T-helper 2 cell treated with Interferon-gamma antibody and Interleukin-4, amounts not matched to agents 5 μg/mL and 100 μg/mL, for 36 hours (primary cell): Measurements from ENCODE around the gene ADIRF.

Experiments used
- DNase-seq: peaks from one replicate; pipeline ENCODE4 v3.0.0; 2021; ENCODE audit warnings: low spot score
- H3K27ac Mint-ChIP-seq: one replicate; pipeline ENCODE4 v1.8.0; 2021; ENCODE audit warnings: mild to moderate bottlenecking, mixed read lengths
- H3K27me3 Mint-ChIP-seq: one replicate; pipeline ENCODE4 v1.8.0; 2021; ENCODE audit warnings: low read depth, mixed read lengths
- H3K36me3 Mint-ChIP-seq: one replicate; pipeline ENCODE4 v1.8.0; 2021; ENCODE audit warnings: low read depth, mixed read lengths
- H3K4me1 Mint-ChIP-seq: one replicate; pipeline ENCODE4 v1.8.0; 2021; ENCODE audit warnings: low read depth, mixed read lengths
- H3K4me3 Mint-ChIP-seq: one replicate; pipeline ENCODE4 v1.8.0; 2022; ENCODE audit warnings: mild to moderate bottlenecking, moderate library complexity, mixed read lengths
- H3K9me3 Mint-ChIP-seq: one replicate; pipeline ENCODE4 v1.8.0; 2021; ENCODE audit warnings: mixed read lengths

ADIRF gene

DNA sequence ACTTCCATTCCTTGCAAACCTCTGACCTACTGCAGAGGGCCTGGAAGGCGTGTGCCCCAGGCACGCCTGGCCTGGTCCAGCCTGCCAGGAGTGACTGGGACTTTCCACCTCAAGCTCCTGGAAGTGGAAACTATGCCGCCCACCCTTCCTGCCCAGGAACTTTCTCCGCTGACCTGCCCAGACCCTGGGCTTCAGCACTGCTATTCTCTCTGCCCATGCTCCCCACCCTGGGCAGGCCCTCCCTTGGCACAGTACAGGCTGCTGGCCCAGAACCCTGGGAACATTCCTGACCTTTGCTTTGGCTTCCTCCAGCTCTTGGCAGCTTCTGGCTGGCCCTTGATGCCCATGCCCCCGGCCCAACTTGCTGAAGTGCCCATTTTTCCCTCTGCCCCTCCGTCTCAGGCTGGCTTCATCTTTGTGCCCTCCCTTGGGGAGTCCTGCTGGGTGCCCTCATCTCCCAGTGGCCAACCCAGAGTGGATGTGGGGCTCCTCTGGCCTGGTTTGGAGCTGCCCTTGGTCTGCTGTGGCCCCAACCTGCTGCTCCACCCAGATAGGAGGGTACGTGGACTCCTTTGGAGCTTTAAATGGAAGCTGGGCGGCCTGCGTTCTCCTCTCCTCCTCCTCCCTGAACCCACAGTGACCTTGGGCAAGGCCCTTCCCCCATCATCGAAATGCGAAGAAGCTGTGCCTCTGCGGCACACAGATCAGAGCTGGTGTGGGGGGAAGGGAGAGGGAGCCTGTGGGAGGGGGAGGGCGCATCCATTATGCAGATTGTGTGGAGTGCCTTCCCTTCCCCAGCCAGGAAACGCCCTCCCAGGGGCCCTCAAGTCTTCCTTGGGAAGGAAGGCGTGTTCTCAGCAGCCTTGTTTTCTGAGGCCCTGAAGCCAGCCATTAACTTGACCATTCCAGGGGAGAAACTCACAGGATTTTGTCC, 14.3 kb upstream of the ADIRF start:
- Mint-ChIP-seq H3K9me3 (peaks cover 9% of the 10 kb centered on the region), H3K27ac (no peak overlapping the region), H3K4me3 (no peak overlapping the region), H3K27me3 (no peaks in the 10 kb centered on the region), H3K4me1 (peaks cover 5% of the 10 kb centered on the region), H3K36me3 (peaks cover 4% of the 10 kb centered on the region)
- DNase-seq, result no peak

DNA sequence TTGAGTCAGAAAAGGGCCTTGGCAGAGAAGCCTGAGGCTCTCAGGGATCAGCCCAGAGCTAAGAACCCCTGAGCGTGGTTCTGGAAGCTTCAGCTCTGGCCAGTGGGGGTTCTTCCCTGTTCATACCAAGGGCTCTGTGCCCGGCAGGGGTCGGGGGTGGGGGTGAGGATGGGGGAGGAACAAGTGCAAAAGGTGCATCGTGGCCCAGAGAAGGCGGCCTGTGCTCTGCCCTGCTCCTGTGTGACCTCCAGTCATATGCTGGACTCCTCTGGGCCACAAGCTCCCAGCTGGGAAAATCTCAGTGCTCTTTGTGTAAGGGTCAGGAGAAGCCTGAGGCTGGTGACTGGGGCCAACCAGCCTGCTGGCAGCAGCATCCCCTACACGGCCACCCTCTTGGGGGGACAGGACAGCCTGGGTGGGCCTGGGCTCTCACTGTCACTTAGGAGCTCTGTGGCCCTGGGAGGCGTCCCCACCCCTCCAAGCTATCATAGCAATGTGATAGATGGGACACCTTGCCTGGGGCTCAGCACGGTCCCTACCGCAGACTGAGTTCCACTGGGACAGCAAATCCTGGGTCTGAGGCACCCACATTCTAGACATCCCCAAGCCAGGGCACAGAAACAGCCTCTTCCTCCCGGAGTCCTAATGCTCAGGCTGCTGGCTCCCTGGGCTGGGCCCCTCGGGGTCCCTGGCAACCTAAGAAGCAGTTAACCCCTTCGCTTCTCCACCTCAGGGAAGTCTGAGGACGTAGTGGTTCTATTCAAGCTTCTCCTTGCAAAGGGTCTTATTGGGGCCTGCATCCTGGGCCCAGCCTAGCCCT, 13.4 kb upstream of the ADIRF start:
- Mint-ChIP-seq H3K4me3 (no peak overlapping the region), H3K4me1 (peaks cover 5% of the 10 kb centered on the region), H3K27ac (no peak overlapping the region), H3K27me3 (no peaks in the 10 kb centered on the region), H3K9me3 (peaks cover 9% of the 10 kb centered on the region), H3K36me3 (peaks cover 4% of the 10 kb centered on the region)
- no peak for DNase-seq

DNA sequence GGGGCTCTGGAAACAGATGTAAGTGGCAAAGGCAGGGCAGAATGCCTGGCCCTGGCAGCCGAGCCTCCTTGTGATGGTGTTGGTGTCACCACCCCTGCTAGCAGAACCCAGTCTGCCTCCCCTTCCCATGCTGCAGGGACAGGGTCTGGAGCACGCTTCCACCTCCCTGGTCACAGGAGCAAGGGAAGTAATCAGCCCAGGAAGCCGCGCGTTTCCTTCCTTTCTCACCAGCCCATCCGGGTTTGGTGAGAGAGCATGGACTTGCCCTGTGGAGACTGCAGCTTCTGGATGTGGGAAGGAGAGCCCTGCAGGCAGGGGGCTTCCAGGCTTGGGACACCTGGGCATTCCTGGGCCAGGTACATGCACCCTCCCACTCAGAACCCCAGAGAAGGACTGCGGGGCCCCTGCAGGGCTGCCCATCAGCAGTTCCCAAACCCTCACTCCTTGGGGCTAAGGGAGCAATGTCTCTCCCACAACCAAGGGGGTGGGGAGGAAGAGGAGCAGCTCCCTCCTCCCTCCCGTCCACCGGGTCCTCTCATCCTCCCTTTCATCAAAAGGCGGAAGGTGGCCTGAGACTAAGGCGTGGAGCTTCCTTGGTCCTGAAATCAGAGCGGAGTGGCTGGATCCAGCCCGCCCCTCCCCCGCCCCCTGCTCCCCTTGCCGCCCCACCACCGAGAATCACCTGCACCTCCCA, 12.6 kb upstream of the ADIRF start:
- H3K4me3 Mint-ChIP-seq, result no peak overlapping the region
- no peak overlapping the region for H3K27ac Mint-ChIP-seq
- no peaks in the 10 kb centered on the region for H3K4me1 Mint-ChIP-seq
- peaks cover 9% of the 10 kb centered on the region for H3K9me3 Mint-ChIP-seq
- peaks cover 2% of the 10 kb centered on the region for H3K36me3 Mint-ChIP-seq
- no peaks in the 10 kb centered on the region for H3K27me3 Mint-ChIP-seq
- DNase-seq, result no peak

DNA sequence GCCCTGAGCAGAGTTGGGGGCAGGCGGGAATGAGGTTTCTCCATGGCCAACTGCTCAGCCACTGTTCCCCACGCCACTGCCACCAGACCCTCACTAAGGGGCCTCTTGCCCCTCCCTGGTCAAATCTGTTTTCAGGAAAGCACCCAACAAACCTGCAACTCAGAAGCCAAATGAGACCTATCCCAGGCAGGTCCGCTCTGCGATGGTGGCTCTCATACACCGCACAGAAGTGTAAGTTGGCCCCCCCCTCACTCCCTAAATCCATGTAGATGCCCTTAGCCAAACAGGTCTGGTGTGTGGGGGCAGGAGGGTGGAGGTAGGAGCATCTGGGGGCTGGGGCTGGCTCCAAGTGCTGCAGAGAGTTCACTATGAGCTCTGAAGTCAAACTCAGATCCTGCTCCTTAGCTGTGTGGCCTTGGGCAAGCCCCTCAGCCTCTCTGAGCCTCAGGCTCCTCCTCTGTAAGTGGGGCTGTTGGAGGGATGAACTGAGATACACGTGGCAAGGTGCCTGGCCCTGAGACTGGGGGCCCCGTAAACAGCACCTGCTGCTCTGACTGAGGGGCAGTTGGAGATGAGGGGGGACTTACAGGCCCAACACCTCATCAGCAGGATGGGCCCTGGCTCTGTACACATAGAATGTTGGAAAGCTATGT, 12.0 kb upstream of the ADIRF start:
- Mint-ChIP-seq H3K4me1 (no peaks in the 10 kb centered on the region), H3K27me3 (no peaks in the 10 kb centered on the region), H3K36me3 (peaks cover 2% of the 10 kb centered on the region), H3K9me3 (peaks cover 9% of the 10 kb centered on the region), H3K27ac (no peak overlapping the region), H3K4me3 (no peak overlapping the region)
- no peak for DNase-seq

DNA sequence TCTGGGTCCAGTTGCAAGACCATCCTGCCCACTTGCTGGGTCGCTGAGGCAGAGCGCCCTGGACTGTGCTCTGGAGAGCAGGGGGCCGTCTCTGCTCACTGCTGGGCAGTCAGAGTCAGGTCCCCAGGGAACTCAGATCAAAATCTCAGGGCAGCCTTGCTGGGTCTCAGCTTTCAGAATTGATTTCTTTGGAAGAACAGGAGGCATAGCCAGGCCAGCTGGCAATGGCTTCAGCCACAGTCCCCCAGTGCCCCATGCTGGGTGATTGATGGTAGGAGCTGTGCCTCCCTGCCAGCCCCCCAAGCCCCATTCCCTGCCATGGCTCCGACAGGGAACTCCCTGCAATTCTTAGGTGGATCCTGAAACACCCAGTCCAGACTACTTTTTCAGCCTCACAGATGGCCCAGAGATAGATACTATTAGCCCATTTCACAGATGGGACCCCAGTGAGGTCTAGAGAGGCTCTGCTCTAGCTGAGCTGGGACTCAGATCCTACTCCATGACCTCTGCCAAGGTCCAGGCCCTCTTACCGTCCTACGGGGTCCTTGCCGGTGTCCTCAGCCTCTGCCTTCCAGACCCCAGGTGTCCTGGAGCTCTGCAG, 11.3 kb upstream of the ADIRF start:
- Mint-ChIP-seq H3K27ac (no peak overlapping the region), H3K36me3 (peaks cover 1% of the 10 kb centered on the region), H3K4me1 (no peaks in the 10 kb centered on the region), H3K27me3 (no peaks in the 10 kb centered on the region), H3K4me3 (no peak overlapping the region), H3K9me3 (peaks cover 7% of the 10 kb centered on the region)
- DNase-seq, result no peak

DNA sequence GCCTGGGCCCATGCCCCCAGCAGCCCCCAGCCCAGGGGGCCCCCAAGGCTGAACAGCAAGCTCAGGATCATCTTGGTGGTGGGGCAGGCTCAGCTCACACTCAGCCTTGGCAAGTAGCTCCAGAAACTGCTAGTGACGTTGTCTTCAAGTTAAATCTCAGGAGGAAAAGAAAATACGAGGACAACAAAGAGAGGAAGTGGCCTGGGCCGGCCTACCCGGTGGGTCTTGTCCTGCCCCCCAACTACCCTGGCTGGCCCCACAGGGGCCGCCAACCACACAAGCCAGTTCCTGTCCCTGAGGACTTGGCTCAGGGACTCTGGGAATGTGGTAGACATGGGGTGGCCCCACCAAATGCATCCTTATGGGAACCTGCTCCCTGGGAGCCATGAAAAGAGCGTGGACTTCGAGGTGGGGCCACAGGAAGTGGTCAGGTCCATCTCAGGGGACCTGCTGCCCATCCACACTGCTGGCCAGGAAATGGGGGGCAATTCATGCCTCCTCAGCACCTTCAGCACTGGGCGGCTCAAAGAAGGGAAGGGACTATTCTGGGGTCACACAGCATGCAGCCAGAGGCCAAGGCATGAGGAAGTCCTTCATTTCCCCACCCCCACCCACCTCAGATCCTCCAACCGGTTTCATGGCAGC, 10.7 kb upstream of the ADIRF start, which contains the start of gene MMRN2:
Gene MMRN2 (minus strand): TSS at position 145 of the 645 bp plus-strand sequence. CDS start 74 bp downstream, at position 71.
- H3K27ac Mint-ChIP-seq, result no peak within 1 kb of the TSS
- H3K36me3 Mint-ChIP-seq, result no peaks in the 10 kb centered on the region
- no peaks in the 10 kb centered on the region for H3K4me1 Mint-ChIP-seq
- H3K9me3 Mint-ChIP-seq, result peaks cover under 1% of the 10 kb centered on the region
- no peaks in the 10 kb centered on the region for H3K27me3 Mint-ChIP-seq
- no peak within 1 kb of the TSS for H3K4me3 Mint-ChIP-seq
- DNase-seq, result no peak

DNA sequence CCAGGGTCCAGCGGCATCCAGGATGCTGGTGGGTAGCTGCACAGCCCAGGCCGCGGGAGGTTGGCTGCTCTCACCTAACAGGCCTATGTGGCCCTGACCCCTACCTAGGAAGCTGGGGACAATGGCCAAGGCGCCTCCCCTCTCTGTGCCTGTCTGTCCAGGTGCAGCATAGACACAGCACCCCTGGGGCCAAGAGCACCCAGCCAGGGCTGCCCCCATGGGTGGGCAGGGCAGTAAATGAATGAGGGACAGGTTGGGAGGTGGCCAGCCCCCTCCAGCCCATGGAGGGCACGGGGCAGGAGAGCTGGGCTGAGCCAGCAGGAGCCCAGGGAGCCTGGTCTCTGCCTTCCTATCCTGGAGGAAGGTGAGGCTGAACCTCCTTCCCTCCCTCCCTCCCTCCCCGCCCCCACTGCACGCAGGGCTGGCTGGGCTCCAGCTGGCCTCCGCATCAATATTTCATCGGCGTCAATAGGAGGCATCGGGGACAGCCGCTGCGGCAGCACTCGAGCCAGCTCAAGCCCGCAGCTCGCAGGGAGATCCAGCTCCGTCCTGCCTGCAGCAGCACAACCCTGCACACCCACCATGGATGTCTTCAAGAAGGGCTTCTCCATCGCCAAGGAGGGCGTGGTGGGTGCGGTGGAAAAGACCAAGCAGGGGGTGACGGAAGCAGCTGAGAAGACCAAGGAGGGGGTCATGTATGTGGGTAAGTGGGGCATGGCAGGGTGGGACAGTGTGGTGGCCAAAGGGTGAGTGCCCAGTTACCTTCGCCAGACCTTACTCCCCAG, 10.0 kb upstream of the ADIRF start, which contains the start of gene SNCG:
Gene SNCG (plus strand): TSS at position 484 of the 785 bp plus-strand sequence. CDS start 99 bp downstream, at position 583.
- Mint-ChIP-seq H3K27me3 (no peaks in the 10 kb centered on the region), H3K4me1 (no peaks in the 10 kb centered on the region), H3K4me3 (no peak within 1 kb of the TSS), H3K9me3 (no peaks in the 10 kb centered on the region), H3K36me3 (no peaks in the 10 kb centered on the region), H3K27ac (no peak within 1 kb of the TSS)
- no peak for DNase-seq

DNA sequence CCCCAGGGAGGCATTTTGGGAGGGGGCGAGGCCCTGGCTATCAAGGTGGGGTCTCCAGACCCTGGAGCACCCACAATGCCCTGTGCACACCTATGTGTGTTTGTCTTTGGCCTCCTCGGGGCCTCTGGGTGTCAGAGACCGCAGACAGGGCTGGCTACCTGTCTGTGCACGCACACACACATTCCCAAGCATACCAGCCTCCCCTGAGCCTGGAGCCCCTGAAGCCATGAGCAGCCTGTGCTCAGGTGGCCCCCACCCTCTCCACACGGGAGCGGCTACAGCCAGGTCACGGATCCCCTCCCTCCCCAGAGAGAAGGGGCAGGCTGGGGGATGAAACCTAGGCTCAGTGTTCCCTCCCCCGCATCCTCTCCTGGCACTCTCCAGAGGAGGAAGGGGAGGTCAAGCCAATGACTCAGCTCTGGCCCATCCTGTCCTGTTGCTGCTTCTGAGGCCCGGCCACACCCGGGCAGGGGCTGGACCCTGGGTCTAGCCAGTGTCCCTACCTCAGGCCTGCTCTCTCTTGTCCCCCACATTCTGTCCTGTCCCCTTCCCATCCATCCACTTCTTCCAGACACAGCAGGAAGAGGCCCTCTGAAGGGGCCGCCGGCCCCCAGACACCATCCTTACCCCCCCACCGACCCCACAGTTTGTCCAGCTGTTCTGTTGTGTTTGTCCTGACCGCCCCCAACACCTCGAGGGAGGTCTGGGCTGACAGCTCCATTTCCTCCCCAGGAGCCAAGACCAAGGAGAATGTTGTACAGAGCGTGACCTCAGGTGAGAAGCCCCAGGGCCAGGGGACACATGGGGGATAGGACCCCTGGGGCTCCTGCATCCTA, 9.2 kb upstream of the ADIRF start:
- H3K27ac Mint-ChIP-seq, result no peak overlapping the region
- no peaks in the 10 kb centered on the region for H3K36me3 Mint-ChIP-seq
- no peaks in the 10 kb centered on the region for H3K4me1 Mint-ChIP-seq
- H3K9me3 Mint-ChIP-seq, result no peaks in the 10 kb centered on the region
- H3K27me3 Mint-ChIP-seq, result no peaks in the 10 kb centered on the region
- H3K4me3 Mint-ChIP-seq, result no peak overlapping the region
- DNase-seq, result no peak

DNA sequence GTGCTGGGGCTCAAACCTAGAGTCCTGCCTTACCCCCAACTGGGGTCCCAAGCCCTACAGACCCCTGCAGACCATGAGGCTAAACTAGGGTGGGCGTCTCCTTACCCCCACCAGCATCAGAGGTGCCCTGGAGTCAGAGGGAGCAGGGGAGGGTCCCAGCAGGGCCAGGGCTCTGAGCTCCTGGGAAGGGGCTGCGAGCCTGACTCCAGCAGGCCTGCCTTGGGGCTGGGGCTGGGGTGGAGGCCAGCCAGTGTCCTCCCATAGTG, 8.6 kb upstream of the ADIRF start:
- no peak for DNase-seq
- H3K4me3 Mint-ChIP-seq, result no peak overlapping the region
- H3K4me1 Mint-ChIP-seq, result no peaks in the 10 kb centered on the region
- H3K27ac Mint-ChIP-seq, result no peak overlapping the region
- H3K27me3 Mint-ChIP-seq, result no peaks in the 10 kb centered on the region
- no peaks in the 10 kb centered on the region for H3K36me3 Mint-ChIP-seq
- no peaks in the 10 kb centered on the region for H3K9me3 Mint-ChIP-seq

DNA sequence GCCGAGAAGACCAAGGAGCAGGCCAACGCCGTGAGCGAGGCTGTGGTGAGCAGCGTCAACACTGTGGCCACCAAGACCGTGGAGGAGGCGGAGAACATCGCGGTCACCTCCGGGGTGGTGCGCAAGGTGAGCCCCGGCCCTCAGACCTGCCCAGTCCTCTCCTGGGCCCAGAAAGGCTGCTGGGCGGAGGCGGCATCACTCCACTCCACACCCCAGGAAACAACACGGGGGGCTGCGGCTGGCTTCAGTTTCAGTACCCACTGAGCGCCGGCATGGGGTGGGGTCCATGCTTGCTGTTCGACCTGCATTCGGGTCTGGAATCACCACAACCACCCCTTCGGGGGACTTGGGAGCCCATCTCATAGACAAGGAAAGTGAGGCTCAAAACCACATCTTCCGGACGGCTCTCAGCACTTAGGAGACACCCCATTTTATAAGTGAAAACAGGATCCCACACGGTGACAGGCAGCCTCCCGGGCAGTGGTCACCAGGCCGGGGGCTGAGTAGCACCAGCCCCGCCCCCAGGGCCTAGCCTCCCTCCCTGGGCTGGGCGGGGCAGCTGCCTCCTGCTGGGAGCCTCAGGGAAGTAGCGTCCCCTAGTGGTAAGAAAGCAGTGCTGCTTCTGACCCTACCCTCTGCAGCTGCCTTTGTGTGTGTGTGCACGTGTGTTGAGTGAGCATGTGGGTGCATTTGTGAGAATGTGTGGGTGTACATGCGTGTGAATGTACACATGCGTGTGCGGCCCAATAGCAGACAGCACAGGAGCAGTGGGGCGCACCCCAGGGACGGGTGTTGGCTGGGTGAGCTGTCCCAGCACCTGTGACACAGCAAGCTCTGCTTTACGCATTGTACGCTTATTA, 8.0 kb upstream of the ADIRF start:
- Mint-ChIP-seq H3K4me3 (no peak overlapping the region), H3K9me3 (no peaks in the 10 kb centered on the region), H3K27me3 (no peaks in the 10 kb centered on the region), H3K27ac (no peak overlapping the region), H3K36me3 (no peaks in the 10 kb centered on the region), H3K4me1 (no peaks in the 10 kb centered on the region)
- DNase-seq, result peak; percentile 35

DNA sequence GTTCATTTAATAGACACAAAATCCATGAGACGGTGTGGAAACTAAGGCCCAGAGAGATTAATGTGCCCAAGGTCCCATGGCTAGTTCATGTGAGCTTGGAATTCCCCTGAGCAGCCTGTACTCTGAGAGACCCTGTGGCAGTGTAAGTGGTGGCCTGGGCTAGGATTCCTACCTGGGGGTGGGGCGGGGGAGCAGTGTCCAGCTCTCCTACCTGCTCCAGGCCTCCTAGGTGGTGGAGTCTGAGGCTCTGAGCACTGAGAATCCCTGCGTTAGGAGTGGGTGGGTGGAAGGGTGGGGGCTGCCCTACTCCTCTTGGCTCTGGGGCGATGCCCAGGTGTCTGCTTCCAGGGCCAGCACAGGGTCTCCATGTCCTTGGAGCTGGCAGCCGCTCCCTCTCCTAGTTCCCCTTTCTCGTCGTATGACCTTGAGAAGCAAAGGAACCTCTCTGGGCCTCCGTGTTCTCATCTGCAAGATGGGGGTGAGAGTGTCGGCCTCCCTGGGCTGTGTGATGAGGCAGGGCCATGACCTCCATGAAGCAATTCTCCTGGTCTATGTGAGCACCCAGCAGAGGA, 7.3 kb upstream of the ADIRF start:
- DNase-seq, result no peak
- Mint-ChIP-seq H3K9me3 (no peaks in the 10 kb centered on the region), H3K27me3 (no peaks in the 10 kb centered on the region), H3K4me1 (peaks cover 5% of the 10 kb centered on the region), H3K4me3 (no peak overlapping the region), H3K27ac (no peak overlapping the region), H3K36me3 (no peaks in the 10 kb centered on the region)
